ENCODE measurements around the gene ZNF714. TPM values are rescaled to one million over a fixed set of nuclear protein-coding genes. Genes with fewer than 3 reads are reported as not detected.

Gene ZNF714
- total RNA-seq (2011; cell fraction: chromatin; rRNA removed; ENCODE audit: low replicate concordance): 26.6 and 60.5 TPM in 2 replicates
- 19.8 and 24.5 TPM in 2 replicates for total RNA-seq (2011; cell fraction: nucleolus; rRNA removed)
- 44.8 and 76.0 TPM in 2 replicates for total RNA-seq (2011; cell fraction: nucleoplasm; rRNA removed)
- total RNA-seq (2014; rRNA removed) (16.2 and 21.4 TPM in 2 replicates), total RNA-seq (2014; rRNA removed; fragmentation: Illumina TruSeq; extraction: Trizol) (32.5 and 37.2 TPM in 2 replicates), total RNA-seq (2015; rRNA removed; fragmentation: Illumina TruSeq; extraction: Trizol) (31.6 and 33.8 TPM in 2 replicates), total RNA-seq (2021) (22.1 and 23.5 TPM in 2 replicates), polyA plus RNA-seq (2011; rRNA removed) (40.8 and 49.4 TPM in 2 replicates), polyA plus RNA-seq (2014; fragmentation: Illumina TruSeq; extraction: Trizol) (25.9 and 28.9 TPM in 2 replicates), polyA plus RNA-seq (2014; fragmentation: Nextera tagmentation; extraction: Ambion mirVana) (10 to 100 TPM; 25.2 to 29.1 TPM), polyA plus RNA-seq (2014; rRNA removed) (22.6 and 24.8 TPM in 2 replicates), polyA minus RNA-seq (2011; rRNA and poly(A)+ RNA removed) (39.0 and 53.1 TPM in 2 replicates), Bru-seq, nascent RNA (percentile 82 among the genes with signal in this experiment), BruChase-seq, experiment 1, labeled RNA remaining after a 2-hour chase (percentile 91 among the genes with signal in this experiment), BruChase-seq, experiment 2, labeled RNA remaining after a 6-hour chase (percentile 92 among the genes with signal in this experiment)
- polyA plus RNA-seq (2011; cell fraction: cytosol; rRNA removed): 19.0 and 33.4 TPM in 2 replicates
- 16.6 and 23.3 TPM in 2 replicates for polyA plus RNA-seq (2011; cell fraction: nucleus; rRNA removed)
- polyA plus RNA-seq (2012): 15.6 and 22.4 TPM in 2 replicates
- polyA minus RNA-seq (2011; cell fraction: cytosol; rRNA and poly(A)+ RNA removed): 14.0 and 22.3 TPM in 2 replicates
- polyA minus RNA-seq (2011; cell fraction: nucleus; rRNA and poly(A)+ RNA removed): 17.0 and 31.5 TPM in 2 replicates
- long read RNA-seq, experiment 1, full-length matches to known transcripts: 5 of 48 reads
- long read RNA-seq, experiment 1, partial matches to known transcripts: 4 of 48 reads
- long read RNA-seq, experiment 1, other reads (novel, unspliced or antisense): 39 of 48 reads
- long read RNA-seq, experiment 2, partial matches to known transcripts: 0 of 7 reads
- long read RNA-seq, experiment 2, other reads (novel, unspliced or antisense): 7 of 7 reads
- long read RNA-seq, experiment 3, full-length matches to known transcripts: 3 of 16 reads
- long read RNA-seq, experiment 3, partial matches to known transcripts: 0 of 16 reads
- long read RNA-seq, experiment 3, other reads (novel, unspliced or antisense): 13 of 16 reads

DNA sequence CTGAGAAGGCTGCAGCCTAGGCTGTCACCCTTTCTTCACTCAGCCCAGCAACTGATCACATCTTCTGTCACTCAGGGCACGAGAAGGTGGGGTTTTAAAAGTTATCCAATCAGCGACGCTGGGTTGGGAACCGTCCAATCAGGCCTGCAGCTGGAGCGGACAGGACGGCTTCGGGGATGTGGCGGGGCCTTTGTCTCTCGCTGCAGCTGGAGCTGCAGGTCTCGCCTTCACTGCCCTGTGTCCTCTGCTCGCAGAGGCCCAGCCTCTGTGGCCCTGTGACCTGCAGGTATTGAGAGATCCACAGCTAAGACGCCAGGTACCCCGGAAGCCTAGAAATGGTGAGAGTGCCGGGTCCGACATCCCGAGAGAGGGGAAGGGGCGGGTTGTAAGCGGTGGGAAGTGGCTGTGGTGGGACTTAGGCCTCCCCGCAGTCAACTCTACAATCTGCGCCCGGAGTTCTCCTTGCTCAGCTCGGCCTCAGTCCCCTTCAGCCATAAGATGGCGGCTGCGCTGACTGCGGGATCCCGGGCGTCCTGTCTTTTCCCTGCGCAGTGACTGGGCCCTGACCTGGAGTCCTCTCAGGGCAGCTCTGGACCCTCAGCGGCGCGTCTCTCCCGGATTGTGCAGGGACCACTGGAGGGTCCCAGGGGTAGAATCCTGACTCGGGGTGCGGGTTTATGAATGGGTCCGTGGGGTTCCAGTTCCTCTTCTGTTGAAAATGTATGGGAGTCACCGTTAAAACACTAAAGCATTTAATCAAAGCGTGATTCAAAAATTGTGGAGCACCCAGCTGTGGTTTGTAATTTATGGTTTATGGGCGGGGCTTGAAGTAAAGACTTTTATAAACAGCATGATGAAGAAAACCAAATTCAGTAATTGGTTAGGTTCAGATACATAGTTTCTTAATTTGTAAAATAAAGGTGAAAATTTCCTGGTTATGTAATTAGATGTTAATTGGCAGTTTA, at the start of gene ZNF714:
Gene ZNF714 (plus strand): TSS at position 193 of the 965 bp plus-strand sequence. CDS start 16,066 bp downstream, outside the sequence.
- peaks cover 4 to 6% of the 10 kb centered on the region in 2 experiments for H3K4me1 ChIP-seq (replicated peaks in 1 of 2; ENCODE audit: control insufficient read depth in 2 of 2, insufficient read depth in 2 of 2, low read length in 2 of 2)
- peak within 1 kb of the TSS; percentile 97 for H2AFZ ChIP-seq (ENCODE audit: low read depth, low read length)
- peak within 1 kb of the TSS; percentile 91 for H3K4me2 ChIP-seq (ENCODE audit: insufficient read depth, low read length)
- H3K4me3 ChIP-seq: peak within 1 kb of the TSS; percentile 90
- ChIA-PET POLR2A (interaction anchor here (0.5 to 2.7 kb wide), 15 partner anchors 10 to 509 kb away, joined by 3 to 11 read pairs (median 4); partner anchors contain the start of genes ZNF430, ZNF431 and ZNF85), CTCF (ENCODE audit: low intra/inter-chr PET ratio) (no interaction called here)
- peak; percentile 99 for FAIRE-seq
- peaks cover 25% of the 10 kb centered on the region for H3K79me2 ChIP-seq (ENCODE audit: control insufficient read depth, insufficient read depth, low read length)
- in situ Hi-C loops (cut with MboI) (no loop called here), intact Hi-C loops (cut with micrococcal nuclease) (loop anchor here (5.0 kb wide), 1 partner anchor 60 kb away; the partner anchor contains the start of gene ZNF431)
- no peaks in the 10 kb centered on the region for H3K9me1 ChIP-seq (ENCODE audit: control insufficient read depth, insufficient read depth, low read length)
- H3K27me3 ChIP-seq (ENCODE audit: control insufficient read depth in 2 of 2, insufficient read depth in 2 of 2, low read length in 2 of 2): no peaks in the 10 kb centered on the region
- H3K9ac ChIP-seq (ENCODE audit: insufficient read depth in 1 of 2, low read depth in 2 of 2, low read length in 2 of 2): peak within 1 kb of the TSS; percentile 86 to 93
- no TSS peak for BruUV-seq (replicated peaks)
- H3K9me3 ChIP-seq (replicated peaks; ENCODE audit: control insufficient read depth, insufficient read depth, low read depth, low read length): no peaks in the 10 kb centered on the region
- no peaks in the 10 kb centered on the region for H4K20me1 ChIP-seq (replicated peaks; ENCODE audit: control insufficient read depth, insufficient read depth, low read length)
- H3K36me3 ChIP-seq (ENCODE audit: control insufficient read depth, insufficient read depth, low read length): peaks cover 24% of the 10 kb centered on the region; the same call in 2 of the 3 replicates
- WGBS (ENCODE audit: insufficient coverage, low coverage, missing lambda C conversion rate): 0% methylated on average over 36 of the region's 38 CpGs
- ATAC-seq: peak; percentile 99
- DNase-seq (ENCODE audit: extremely low read depth in 1 of 4, low spot score in 3 of 4): peak; percentile 92 to 97 (median 94)
- H3K27ac ChIP-seq (ENCODE audit: extremely low read depth, low read depth, low read length): peak within 1 kb of the TSS; percentile 88
- TF ChIP-seq, protein P1, sequence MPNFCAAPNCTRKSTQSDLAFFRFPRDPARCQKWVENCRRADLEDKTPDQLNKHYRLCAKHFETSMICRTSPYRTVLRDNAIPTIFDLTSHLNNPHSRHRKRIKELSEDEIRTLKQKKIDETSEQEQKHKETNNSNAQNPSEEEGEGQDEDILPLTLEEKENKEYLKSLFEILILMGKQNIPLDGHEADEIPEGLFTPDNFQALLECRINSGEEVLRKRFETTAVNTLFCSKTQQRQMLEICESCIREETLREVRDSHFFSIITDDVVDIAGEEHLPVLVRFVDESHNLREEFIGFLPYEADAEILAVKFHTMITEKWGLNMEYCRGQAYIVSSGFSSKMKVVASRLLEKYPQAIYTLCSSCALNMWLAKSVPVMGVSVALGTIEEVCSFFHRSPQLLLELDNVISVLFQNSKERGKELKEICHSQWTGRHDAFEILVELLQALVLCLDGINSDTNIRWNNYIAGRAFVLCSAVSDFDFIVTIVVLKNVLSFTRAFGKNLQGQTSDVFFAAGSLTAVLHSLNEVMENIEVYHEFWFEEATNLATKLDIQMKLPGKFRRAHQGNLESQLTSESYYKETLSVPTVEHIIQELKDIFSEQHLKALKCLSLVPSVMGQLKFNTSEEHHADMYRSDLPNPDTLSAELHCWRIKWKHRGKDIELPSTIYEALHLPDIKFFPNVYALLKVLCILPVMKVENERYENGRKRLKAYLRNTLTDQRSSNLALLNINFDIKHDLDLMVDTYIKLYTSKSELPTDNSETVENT (CRISPR knock-in tag; IDR thresholded peaks at IDR 0.05): no peak
- TF ChIP-seq HNRNPL (IDR thresholded peaks at IDR 0.05; ENCODE audit: low read depth, low read length): no peak
- TF ChIP-seq HDAC8 (tag; IDR thresholded peaks at IDR 0.05): no peak
- no peak for TF ChIP-seq NCOR1 (IDR thresholded peaks at IDR 0.05)
- no peak for TF ChIP-seq BRCA1 (IDR thresholded peaks at IDR 0.05)
- TF ChIP-seq BRCA1 (CRISPR knock-in tag; IDR thresholded peaks at IDR 0.05): no peak
- TF ChIP-seq ZNF707 (CRISPR knock-in tag; conservative IDR thresholded peaks at IDR 0.05): no peak
- TF ChIP-seq NFATC3 (IDR thresholded peaks at IDR 0.05): no peak
- TF ChIP-seq MYNN (IDR thresholded peaks at IDR 0.05): no peak
- no peak for TF ChIP-seq MYNN (CRISPR knock-in tag; IDR thresholded peaks at IDR 0.05)
- TF ChIP-seq SETDB1 (IDR thresholded peaks at IDR 0.05; ENCODE audit: low read length): no peak
- TF ChIP-seq TCF7L2 (IDR thresholded peaks at IDR 0.05; ENCODE audit: low read depth, low read length): no peak
- TF ChIP-seq ZC3H4 (CRISPR knock-in tag; IDR thresholded peaks at IDR 0.05; ENCODE audit: borderline replicate concordance): no peak
- TF ChIP-seq CREBBP (IDR thresholded peaks at IDR 0.05; ENCODE audit: low read depth, low read length): no peak
- TF ChIP-seq ZFP36 (IDR thresholded peaks at IDR 0.05; ENCODE audit: low read depth, low read length, partially characterized antibody): no peak
- TF ChIP-seq TAF1 (IDR thresholded peaks at IDR 0.05; ENCODE audit: control insufficient read depth, extremely low read depth, insufficient read depth, low read length, severe bottlenecking): peak; percentile 69

Data from K562 (cell line).